NCI-H1092 (cell line): ENCODE data around the gene POPDC3.
"Not testable (repeated sequence)": the region's sequence is repeated elsewhere in the genome, so short reads cannot be mapped to it uniquely, and the experiment has no call there.

Experiments
- DNase-seq: peaks from one replicate; lab custom pipeline; 2025; lab: John Stamatoyannopoulos, UW

The POPDC3 gene, protein sequence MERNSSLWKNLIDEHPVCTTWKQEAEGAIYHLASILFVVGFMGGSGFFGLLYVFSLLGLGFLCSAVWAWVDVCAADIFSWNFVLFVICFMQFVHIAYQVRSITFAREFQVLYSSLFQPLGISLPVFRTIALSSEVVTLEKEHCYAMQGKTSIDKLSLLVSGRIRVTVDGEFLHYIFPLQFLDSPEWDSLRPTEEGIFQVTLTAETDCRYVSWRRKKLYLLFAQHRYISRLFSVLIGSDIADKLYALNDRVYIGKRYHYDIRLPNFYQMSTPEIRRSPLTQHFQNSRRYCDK

DNA sequence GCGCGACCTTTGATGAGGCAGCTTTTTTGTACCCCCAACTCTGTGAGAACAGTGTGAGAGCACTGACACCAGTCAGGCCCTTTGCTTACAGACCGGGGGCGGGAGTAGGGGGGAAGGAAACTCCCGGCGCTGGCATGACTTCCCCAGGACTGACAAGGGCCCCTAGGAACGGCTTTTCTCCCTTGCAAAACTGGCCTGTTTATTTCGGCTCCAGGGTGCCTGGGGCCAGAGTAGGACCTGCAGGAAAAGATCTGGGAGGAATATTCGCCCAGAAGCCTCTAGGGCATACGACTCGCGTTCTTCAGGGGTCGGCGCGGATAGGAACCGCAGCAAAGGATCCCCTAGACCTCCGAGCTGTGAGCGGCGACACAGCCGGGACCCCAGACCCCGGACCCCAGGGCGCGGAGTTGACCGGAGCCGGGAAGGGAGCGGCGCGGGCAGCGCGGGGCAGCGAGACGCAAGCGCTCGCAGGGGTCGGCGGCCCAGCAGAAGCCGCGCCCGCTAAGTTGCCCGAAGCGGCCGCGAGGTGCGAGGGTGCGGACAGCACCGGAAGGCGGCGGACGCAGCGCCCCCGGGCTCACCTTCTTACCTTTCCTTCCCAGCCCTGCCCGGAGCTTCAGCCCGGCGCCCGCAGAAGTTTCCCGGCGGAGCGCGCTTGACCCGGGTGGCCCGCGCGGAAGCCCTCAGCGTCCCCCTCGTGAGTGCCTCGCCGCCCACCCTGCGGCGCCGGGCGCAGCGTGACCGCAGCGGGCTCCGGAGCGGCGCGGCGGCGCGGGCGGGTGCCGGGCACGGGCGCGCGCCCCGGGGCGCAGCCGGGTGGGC is at the start of gene POPDC3:
Gene POPDC3 (minus strand): TSS at position 771 of the 822 bp plus-strand sequence. CDS start 18,105 bp downstream, outside the sequence.
- no peak for DNase-seq

DNA sequence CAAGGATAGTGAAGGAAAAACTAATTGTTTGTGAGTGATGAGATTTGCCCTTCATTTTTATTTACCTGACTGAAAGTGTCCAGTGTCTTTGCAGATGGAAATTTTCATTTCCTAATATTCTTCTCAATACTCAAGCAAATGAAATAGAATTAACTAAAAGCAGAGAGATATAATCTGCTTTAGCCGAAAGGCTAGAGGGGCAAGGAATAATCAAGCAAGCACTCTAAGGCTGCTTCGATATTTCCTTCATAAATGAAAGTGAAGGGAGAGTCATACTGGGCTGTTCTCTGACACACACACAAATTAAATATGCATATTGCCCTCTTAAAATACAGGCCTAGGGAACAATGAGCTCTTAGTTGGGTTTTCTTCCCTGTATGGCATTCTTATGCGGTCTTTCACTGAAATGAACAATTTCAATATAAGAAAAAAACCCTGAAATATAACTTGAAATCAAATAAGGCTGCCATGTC is 47.5 kb upstream of the POPDC3 start:
- no peak for DNase-seq

DNA sequence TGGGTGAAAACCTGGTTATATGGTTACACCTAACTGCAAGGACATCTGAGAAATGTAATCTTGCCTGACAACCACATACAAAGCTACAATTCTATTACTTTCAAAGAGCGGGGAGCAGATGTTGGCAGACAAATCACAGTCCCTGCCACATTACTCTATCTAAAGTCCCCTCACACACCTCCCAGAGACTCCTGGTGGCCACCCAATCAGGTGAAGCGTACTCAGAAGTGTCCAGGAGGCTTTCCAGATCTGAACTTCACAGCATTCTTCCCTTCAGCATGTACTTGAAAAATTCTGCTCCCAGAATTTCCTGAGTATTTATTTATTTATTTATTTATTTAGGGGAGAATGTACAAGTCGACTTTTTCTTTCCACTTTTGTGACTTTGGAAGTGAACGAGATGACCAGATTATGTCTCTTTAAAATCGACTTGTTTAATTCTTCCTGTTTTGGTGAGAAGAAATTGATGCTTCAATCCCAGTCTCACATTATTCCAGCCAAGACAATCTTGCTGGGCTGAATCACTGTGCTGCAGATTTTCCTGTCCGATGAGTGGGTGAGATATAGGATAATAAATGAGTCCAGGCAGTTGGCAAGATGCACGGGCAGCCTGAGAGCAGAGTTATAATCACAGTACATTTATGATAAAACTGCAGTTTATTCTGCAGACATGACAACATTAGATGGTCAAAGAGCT is 46.9 kb upstream of the POPDC3 start:
- no peak for DNase-seq

DNA sequence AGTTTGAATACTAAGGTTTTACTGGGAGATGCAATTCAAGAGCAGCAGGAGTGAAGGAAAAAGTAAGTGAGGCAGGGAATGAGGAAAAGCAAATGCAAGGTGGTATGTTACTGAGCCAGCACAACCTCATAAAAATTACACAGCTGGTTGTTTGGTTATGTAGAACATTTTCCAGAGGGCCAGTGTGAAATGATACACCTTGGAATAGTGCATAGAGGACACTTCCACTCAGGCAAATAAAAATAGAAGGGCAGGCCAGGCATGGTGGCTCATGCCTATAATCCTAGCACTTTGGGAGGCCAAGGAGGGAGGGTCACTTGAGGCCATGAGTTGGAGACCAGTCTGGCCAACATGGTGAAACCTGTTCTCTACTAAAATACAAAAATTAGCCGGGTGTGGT is 43.4 kb upstream of the POPDC3 start:
- DNase-seq = no peak

- not testable (repeated sequence) for DNase-seq
These were observed 41.4 kb upstream of the POPDC3 start for GRCh38 chr6:105221219-105221618.

GRCh38 chr6:105220186-105220585 is 40.4 kb upstream of the POPDC3 start:
- DNase-seq = no peak

- not testable (repeated sequence) for DNase-seq
These were observed 39.4 kb upstream of the POPDC3 start for GRCh38 chr6:105219218-105219617.

GRCh38 chr6:105215506-105215905 is 35.7 kb upstream of the POPDC3 start:
- DNase-seq = no peak

DNA sequence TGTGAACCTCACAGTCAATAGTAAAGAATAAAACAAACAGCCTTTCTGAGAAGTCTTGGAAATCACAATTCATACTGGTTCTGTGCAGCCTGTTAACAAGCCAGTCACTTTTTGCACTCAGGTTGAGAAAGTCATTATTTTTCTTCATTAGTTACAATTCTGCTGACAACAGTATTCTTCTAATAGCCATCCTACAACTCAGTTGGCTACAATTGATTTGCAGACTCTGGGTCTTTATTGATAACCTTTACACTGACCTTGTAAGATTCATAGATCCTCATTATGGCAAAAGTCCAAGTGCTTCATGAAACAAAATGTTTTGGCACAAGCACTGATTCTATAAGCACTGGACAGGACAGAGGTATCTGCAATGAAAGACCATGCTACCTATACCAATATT is 34.9 kb upstream of the POPDC3 start:
- DNase-seq = no peak

DNA sequence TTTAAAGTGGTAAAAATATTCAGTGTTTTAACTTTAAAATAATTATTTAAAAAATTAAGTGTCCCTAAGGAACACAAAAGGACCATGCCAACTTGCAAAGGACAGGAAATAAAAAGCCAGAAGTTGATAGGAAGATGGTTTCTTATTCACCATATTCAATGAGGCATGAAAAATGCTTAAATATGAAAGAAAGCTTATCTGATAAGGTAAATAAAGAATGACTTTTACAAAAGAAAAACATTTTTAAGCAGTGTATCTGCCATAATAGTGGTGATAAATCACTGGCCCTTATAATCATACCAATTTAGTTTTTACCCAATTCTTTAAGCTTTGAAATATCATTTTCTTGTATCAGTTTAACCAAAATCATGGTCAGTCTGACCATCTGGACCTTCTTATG is 33.5 kb upstream of the POPDC3 start:
- DNase-seq = no peak

GRCh38 chr6:105212587-105212986 is 32.8 kb upstream of the POPDC3 start:
- no peak for DNase-seq

- DNase-seq = no peak
These were observed 32.0 kb upstream of the POPDC3 start for GRCh38 chr6:105211831-105212230.

- DNase-seq = no peak
These were observed 31.2 kb upstream of the POPDC3 start for GRCh38 chr6:105210932-105211531.

GRCh38 chr6:105209950-105210706 is 30.3 kb upstream of the POPDC3 start:
- DNase-seq = no peak

DNA sequence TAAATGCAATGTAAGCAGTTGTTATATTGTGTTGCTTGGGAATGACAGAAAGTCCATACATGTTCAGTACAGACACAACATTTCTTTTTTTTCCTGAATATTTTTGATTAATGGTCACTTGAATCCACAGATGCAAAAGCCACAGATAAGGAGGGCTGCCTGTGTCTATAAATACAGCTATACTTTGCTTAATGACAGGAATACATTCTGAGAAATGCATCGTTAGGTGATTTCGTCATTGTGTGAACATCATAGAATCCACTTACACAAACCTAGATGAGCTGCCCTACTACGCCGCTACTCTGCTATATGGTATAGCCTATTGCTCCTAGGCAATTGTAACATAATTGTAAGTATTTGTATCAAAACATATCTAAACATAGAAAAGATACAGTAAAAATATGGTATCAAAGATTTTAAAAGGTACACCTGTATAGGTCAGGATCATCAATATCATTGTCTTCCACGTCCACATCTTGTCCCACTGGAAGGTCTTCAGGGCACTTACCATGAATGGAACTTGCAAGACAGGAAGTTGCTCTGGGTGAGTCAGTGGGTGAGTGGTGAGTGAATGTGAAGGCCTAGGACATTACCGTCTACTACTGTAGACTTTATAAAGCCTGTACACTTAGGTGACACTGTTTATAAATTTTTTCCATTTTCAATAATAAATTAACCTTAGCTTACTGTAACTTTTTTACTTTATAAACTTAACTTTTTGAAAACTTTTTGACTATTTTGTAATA is 27.9 kb upstream of the POPDC3 start:
- DNase-seq = no peak

DNA sequence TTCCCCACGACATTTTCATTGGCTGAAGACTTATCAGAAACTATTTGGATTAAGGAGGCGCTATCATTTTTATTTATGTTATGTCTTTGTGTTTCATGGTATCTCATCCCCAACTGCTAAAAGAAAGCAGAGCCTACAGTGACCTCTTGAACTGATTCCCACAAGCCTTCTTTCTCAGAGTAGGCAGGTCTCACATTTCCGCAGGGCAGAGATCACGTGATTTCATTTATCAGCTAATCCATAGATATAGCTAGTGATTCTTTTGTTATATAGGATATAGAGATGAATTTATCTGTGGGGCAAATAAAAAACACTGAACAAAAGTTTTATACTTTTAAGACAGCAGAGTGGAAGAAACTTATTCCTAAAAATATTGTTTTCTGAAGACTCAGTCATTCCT is 25.0 kb upstream of the POPDC3 start:
- no peak for DNase-seq

DNA sequence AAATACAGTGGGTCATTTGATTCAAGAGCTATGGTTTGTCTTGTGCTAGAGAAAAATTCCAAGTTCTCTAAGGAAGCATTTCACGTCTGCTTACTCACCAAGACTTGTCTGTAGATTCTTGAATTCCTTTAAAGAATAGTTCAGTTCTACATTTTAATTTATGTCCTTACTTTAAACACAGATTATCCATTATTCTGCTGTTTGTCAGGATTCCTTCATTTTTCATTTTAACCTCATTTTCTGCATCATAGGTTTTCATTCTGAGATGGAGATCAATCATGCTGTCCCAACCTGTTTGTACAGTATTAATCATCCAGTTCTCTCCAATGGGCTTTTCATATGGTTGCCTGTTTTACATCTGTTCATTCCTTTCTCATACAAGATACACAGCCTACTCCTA is 24.5 kb upstream of the POPDC3 start:
- DNase-seq = no peak

DNA sequence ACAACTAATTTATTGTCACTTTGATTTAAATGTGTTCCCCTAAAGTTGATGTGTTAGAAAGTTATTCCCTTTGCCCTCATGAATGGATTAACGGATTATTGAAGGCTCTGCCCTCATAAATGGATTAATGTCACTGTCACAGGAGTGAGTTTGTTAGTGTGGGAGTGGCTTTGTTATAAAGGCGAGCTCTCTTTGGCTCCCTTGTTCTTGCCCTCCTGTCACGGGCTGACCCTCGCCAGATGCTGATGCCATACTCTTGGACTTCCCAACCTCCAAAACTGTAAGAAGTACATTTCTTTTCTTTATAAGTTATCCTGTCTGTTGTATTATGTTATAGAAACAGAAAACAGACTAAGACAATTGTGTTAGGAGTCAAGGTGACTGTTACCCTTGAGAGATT is 22.7 kb upstream of the POPDC3 start:
- DNase-seq = no peak

DNA sequence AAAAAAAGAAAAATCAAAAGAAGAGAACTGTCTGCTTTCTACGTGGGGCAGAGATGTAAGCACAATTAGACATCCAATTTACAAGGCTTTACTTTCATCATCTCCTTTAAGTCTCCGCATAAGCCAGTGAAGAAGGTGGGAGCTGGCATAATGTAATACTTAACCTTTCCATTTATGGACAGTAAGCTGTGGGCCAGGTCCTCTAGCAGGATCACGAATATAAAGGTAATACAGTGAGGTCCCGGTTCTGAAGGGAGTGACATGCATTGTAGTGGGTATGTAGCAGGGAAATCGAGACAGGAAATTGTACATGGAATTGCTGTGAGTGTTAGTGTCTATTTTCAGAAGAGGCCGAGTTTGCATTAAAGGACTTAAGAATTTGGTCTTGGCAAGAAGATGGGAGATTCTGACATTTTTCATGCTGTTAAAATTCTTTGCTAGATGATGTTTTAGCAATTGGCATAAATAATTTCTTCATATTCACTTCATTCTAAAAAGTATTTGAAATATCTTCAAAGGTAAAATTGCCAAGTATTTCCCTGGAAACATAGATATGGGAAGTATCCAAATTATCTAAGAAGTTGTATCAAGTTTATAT is 20.4 kb upstream of the POPDC3 start:
- no peak for DNase-seq

GRCh38 chr6:105199711-105200110 is 19.9 kb upstream of the POPDC3 start:
- no peak for DNase-seq
